OCI-LY1 (cell line): ENCODE results near the gene CTIF.

Experiments
- H2AFZ ChIP-seq: fragments of 200-600 bp; sonication (generic), shearing (Covaris generic); 2 replicates; pipeline ENCODE4 v1.6.0; 2014; ENCODE audit warnings: antibody characterized with exemption, mild to moderate bottlenecking, low read length
- H3F3A ChIP-seq: fragments of 200-600 bp; sonication (generic), shearing (Covaris generic); 2 replicates; pipeline ENCODE4 v1.6.0; 2014; ENCODE audit warnings: mild to moderate bottlenecking, antibody characterized with exemption, low read length, moderate library complexity; ENCODE audit not compliant: insufficient read depth
- H3K27ac ChIP-seq: fragments of 200-600 bp; sonication (generic); 2 replicates; pipeline ENCODE4 v1.5.1; 2014; ENCODE audit warnings: low read length, mixed run types, mild to moderate bottlenecking, low read depth; ENCODE audit not compliant: poor library complexity, severe bottlenecking
- H3K27me3 ChIP-seq: fragments of 200-600 bp; sonication (generic); 2 replicates; pipeline ENCODE4 v1.6.0; 2014; ENCODE audit warnings: antibody characterized with exemption, mild to moderate bottlenecking, low read length, moderate library complexity; ENCODE audit not compliant: insufficient read depth
- H3K36me3 ChIP-seq: fragments of 200-600 bp; sonication (generic); 2 replicates; pipeline ENCODE4 v1.6.1; 2014; ENCODE audit warnings: mild to moderate bottlenecking, antibody characterized with exemption, low read length, moderate library complexity, mixed read lengths; ENCODE audit not compliant: insufficient read depth
- H3K4me1 ChIP-seq: fragments of 200-600 bp; sonication (generic); 2 replicates; pipeline ENCODE4 v1.5.1; 2014; ENCODE audit warnings: mild to moderate bottlenecking, low read length, moderate library complexity; ENCODE audit not compliant: insufficient read depth, severe bottlenecking
- H3K4me2 ChIP-seq: fragments of 200-600 bp; sonication (generic), shearing (Covaris generic); 2 replicates; pipeline ENCODE4 v1.6.1; 2014; ENCODE audit warnings: low read length
- H3K4me3 ChIP-seq: fragments of 200-600 bp; sonication (generic); 2 replicates; pipeline ENCODE4 v1.5.1; 2014; ENCODE audit warnings: low read length, low read depth, mild to moderate bottlenecking, mixed read lengths; ENCODE audit not compliant: poor library complexity, severe bottlenecking
- H3K79me2 ChIP-seq: fragments of 200-600 bp; shearing (Covaris generic); 2 replicates; pipeline ENCODE4 v1.6.1; 2016; ENCODE audit warnings: mixed run types, low read length, mixed read lengths; ENCODE audit not compliant: insufficient read depth
- H3K9ac ChIP-seq: fragments of 200-600 bp; sonication (generic), shearing (Covaris generic); 2 replicates; pipeline ENCODE4 v1.6.1; 2014; ENCODE audit warnings: mild to moderate bottlenecking, low read length, mixed read lengths
- H3K9me2 ChIP-seq: fragments of 200-600 bp; sonication (generic), shearing (Covaris generic); 2 replicates; pipeline ENCODE4 v1.6.1; 2014; ENCODE audit warnings: low read depth, mild to moderate bottlenecking, low read length, mixed read lengths
- H3K9me3 ChIP-seq: fragments of 200-600 bp; shearing (Covaris generic); 2 replicates; pipeline ENCODE4 v1.6.1; 2014; ENCODE audit warnings: low read length, mixed read lengths
- H4K20me1 ChIP-seq: fragments of 200-600 bp; sonication (generic), shearing (Covaris generic); 2 replicates; pipeline ENCODE4 v1.6.0; 2016; ENCODE audit warnings: mild to moderate bottlenecking, low read length; ENCODE audit not compliant: insufficient read depth
- CTCF ChIP-seq: fragments of 200-600 bp; sonication (generic), shearing (Covaris generic); IDR thresholded peaks from 2 replicates; pipeline ENCODE4 v1.5.1; 2017; ENCODE audit warnings: mild to moderate bottlenecking, antibody characterized with exemption, low read length, moderate library complexity, mixed read lengths
- EZH2 ChIP-seq: fragments of 200-600 bp; sonication (generic), shearing (Covaris generic); IDR thresholded peaks from 2 replicates; pipeline ENCODE4 v1.8.0; 2017; ENCODE audit warnings: borderline replicate concordance, mixed run types, mild to moderate bottlenecking, antibody characterized with exemption, low read length, moderate library complexity, mixed read lengths

The CTIF gene

GRCh38 chr18:48612511-48612910, 73.7 kb downstream of the CTIF start:
- Histone ChIP-seq H3K36me3 (no peaks in the 10 kb centered on the region), H3K9me3 (no peaks in the 10 kb centered on the region), H3F3A (no peaks in the 10 kb centered on the region), H3K79me2 (no peaks in the 10 kb centered on the region), H2AFZ (no peak overlapping the region), H3K27ac (no peak overlapping the region), H4K20me1 (no peaks in the 10 kb centered on the region), H3K9me2 (no peaks in the 10 kb centered on the region), H3K4me1 (no peaks in the 10 kb centered on the region), H3K27me3 (no peaks in the 10 kb centered on the region), H3K4me2 (no peak overlapping the region), H3K4me3 (no peak overlapping the region), H3K9ac (no peak overlapping the region)
- no peak for TF ChIP-seq EZH2
- TF ChIP-seq CTCF = no peak

- Histone ChIP-seq H3K9me3 (no peaks in the 10 kb centered on the region), H3K4me3 (no peak overlapping the region), H4K20me1 (no peaks in the 10 kb centered on the region), H3K27me3 (no peaks in the 10 kb centered on the region), H3K4me1 (no peaks in the 10 kb centered on the region), H3K4me2 (no peak overlapping the region), H3K36me3 (no peaks in the 10 kb centered on the region), H3K9ac (no peak overlapping the region), H3K9me2 (no peaks in the 10 kb centered on the region), H2AFZ (no peak overlapping the region), H3K79me2 (no peaks in the 10 kb centered on the region), H3F3A (no peaks in the 10 kb centered on the region), H3K27ac (no peak overlapping the region)
- TF ChIP-seq EZH2 = no peak
- no peak for TF ChIP-seq CTCF
Measured at GRCh38 chr18:48612917-48613316, 74.1 kb downstream of the CTIF start.

- no peaks in the 10 kb centered on the region for H4K20me1 ChIP-seq
- H3K27ac ChIP-seq = no peak overlapping the region
Measured at GRCh38 chr18:48613589-48614404, 75.0 kb downstream of the CTIF start.

More at GRCh38 chr18:48613589-48614404, 75.0 kb downstream of the CTIF start:
- H2AFZ ChIP-seq = no peak overlapping the region
- H3K9ac ChIP-seq = no peak overlapping the region
- no peak overlapping the region for H3K4me2 ChIP-seq
- no peak for TF ChIP-seq EZH2
- no peak for TF ChIP-seq CTCF
- no peaks in the 10 kb centered on the region for H3K36me3 ChIP-seq
- H3K79me2 ChIP-seq = no peaks in the 10 kb centered on the region
- H3K9me2 ChIP-seq = no peaks in the 10 kb centered on the region
- H3K9me3 ChIP-seq = no peaks in the 10 kb centered on the region
- H3F3A ChIP-seq = no peaks in the 10 kb centered on the region
- H3K4me3 ChIP-seq = no peak overlapping the region
- H3K4me1 ChIP-seq = no peaks in the 10 kb centered on the region
- no peaks in the 10 kb centered on the region for H3K27me3 ChIP-seq
